Measurements from ENCODE around the gene PLCL1. TPM values are rescaled to one million over a fixed set of nuclear protein-coding genes. Genes with fewer than 3 reads are reported as not detected.

The PLCL1 gene
- total RNA-seq, 2 donors from 2014 or later = 6.7 to 6.8 TPM

DNA sequence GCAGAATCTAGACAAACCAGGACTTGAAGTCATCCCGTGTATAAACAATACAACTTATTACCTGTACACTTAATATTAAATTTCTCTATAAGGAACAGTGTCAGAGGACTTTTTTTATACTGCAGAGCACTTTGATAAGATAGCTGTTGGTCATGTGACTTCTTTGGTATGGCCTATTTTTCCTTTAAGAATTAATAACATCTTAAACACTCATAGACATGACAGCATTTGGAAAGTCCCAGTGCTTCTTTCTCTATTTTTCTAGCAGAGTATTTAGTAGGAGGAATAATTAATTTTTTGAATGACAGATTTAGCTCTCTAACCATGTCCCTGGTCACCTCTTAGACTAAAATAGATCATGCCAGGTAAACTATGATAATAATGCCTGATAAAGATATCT is 59.4 kb downstream of the PLCL1 start:
- no peak for TF ChIP-seq POLR2AphosphoS5 (IDR thresholded peaks at IDR 0.05)
- 92% methylated on average over 1 of the region's 1 CpG for WGBS

DNA sequence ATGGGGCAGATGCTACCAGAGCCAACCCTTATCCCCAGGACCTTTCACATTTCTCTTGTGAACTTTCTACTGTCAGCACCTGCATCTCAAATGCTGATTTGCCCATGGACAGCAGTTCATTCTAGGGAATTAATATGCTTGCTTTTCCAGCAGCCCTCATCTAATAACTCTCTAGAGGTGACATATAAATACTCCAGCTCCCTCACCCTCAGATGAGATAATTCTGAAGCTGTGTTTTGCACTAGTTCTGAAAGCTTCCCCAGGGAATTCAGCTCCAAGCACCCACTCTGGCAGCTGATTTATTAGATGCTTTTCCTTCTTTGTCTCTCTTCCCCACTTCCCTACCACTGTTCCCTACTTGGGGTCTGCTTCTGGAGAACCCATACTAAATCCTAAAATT is 62.1 kb downstream of the PLCL1 start:
- intact Hi-C loops (cut with DNase I) = no loop called here
- H3K27ac ChIP-seq = no peak overlapping the region
- DNase-seq (ENCODE audit: low spot score) = no peak

More for the DNA sequence above, 59.4 kb downstream of the PLCL1 start:
- H3K27ac ChIP-seq = no peak overlapping the region
- no peaks in the 10 kb centered on the region for H3K36me3 ChIP-seq
- no peak overlapping the region for H3K4me3 ChIP-seq
- no peak for DNase-seq (ENCODE audit: low spot score)
- intact Hi-C loops (cut with DNase I) = no loop called here
- no peaks in the 10 kb centered on the region for H3K9me3 ChIP-seq
- no peaks in the 10 kb centered on the region for H3K27me3 ChIP-seq (replicated peaks; ENCODE audit: insufficient read depth)
- no peaks in the 10 kb centered on the region for H3K4me1 ChIP-seq (replicated peaks)

GRCh38 chr2:197867033-197867432 is 62.6 kb downstream of the PLCL1 start:
- H3K27me3 ChIP-seq (replicated peaks; ENCODE audit: insufficient read depth) = no peaks in the 10 kb centered on the region
- no peaks in the 10 kb centered on the region for H3K9me3 ChIP-seq
- no peak overlapping the region for H3K27ac ChIP-seq
- H3K4me3 ChIP-seq = no peak overlapping the region
- no peaks in the 10 kb centered on the region for H3K36me3 ChIP-seq
- no peak for DNase-seq (ENCODE audit: low spot score)
- 98% methylated on average over 2 of the region's 2 CpGs for WGBS
- TF ChIP-seq POLR2A (IDR thresholded peaks at IDR 0.05) (no peak), POLR2AphosphoS5 (IDR thresholded peaks at IDR 0.05) (no peak), CTCF (IDR thresholded peaks at IDR 0.05) (no peak)
- intact Hi-C loops (cut with DNase I) = no loop called here
- H3K4me1 ChIP-seq (replicated peaks) = no peaks in the 10 kb centered on the region

More for the DNA sequence above, 62.1 kb downstream of the PLCL1 start:
- TF ChIP-seq CTCF (IDR thresholded peaks at IDR 0.05) (no peak), POLR2AphosphoS5 (IDR thresholded peaks at IDR 0.05) (no peak), POLR2A (IDR thresholded peaks at IDR 0.05) (no peak)
- H3K9me3 ChIP-seq = no peaks in the 10 kb centered on the region
- no peaks in the 10 kb centered on the region for H3K4me1 ChIP-seq (replicated peaks)
- H3K4me3 ChIP-seq = no peak overlapping the region
- H3K27me3 ChIP-seq (replicated peaks; ENCODE audit: insufficient read depth) = no peaks in the 10 kb centered on the region
- no peaks in the 10 kb centered on the region for H3K36me3 ChIP-seq

GRCh38 chr2:197867624-197868023 is 63.2 kb downstream of the PLCL1 start:
- WGBS = 81% methylated on average over 3 of the region's 3 CpGs
- H3K27ac ChIP-seq = no peak overlapping the region
- DNase-seq (ENCODE audit: low spot score) = no peak
- intact Hi-C loops (cut with DNase I) = no loop called here
- no peaks in the 10 kb centered on the region for H3K4me1 ChIP-seq (replicated peaks)
- TF ChIP-seq POLR2A (IDR thresholded peaks at IDR 0.05) = no peak
- no peak for TF ChIP-seq CTCF (IDR thresholded peaks at IDR 0.05)
- no peak for TF ChIP-seq POLR2AphosphoS5 (IDR thresholded peaks at IDR 0.05)
- no peaks in the 10 kb centered on the region for H3K27me3 ChIP-seq (replicated peaks; ENCODE audit: insufficient read depth)
- H3K36me3 ChIP-seq = no peaks in the 10 kb centered on the region
- H3K9me3 ChIP-seq = no peaks in the 10 kb centered on the region
- no peak overlapping the region for H3K4me3 ChIP-seq

GRCh38 chr2:197868206-197868605 is 63.8 kb downstream of the PLCL1 start:
- no peaks in the 10 kb centered on the region for H3K4me1 ChIP-seq (replicated peaks)
- no peak overlapping the region for H3K4me3 ChIP-seq
- 89% methylated on average over 3 of the region's 3 CpGs for WGBS
- H3K27me3 ChIP-seq (replicated peaks; ENCODE audit: insufficient read depth) = no peaks in the 10 kb centered on the region
- H3K27ac ChIP-seq = no peak overlapping the region
- intact Hi-C loops (cut with DNase I) = no loop called here
- DNase-seq (ENCODE audit: low spot score) = no peak
- TF ChIP-seq POLR2A (IDR thresholded peaks at IDR 0.05) (no peak), POLR2AphosphoS5 (IDR thresholded peaks at IDR 0.05) (no peak), CTCF (IDR thresholded peaks at IDR 0.05) (no peak)
- H3K9me3 ChIP-seq = no peaks in the 10 kb centered on the region
- H3K36me3 ChIP-seq = no peaks in the 10 kb centered on the region

All from prostate gland (tissue), 2 donors.